Choroid plexus epithelial cell (primary cell): ENCODE measurements around the gene C10orf95.
A peak's percentile ranks its signal among the peaks of the same experiment; 100 is the strongest.
"Not testable (repeated sequence)": the region's sequence is repeated elsewhere in the genome, so short reads cannot be mapped to it uniquely, and the experiment has no call there.

Experiments
- DNase-seq: peaks from one replicate; pipeline ENCODE4 v3.0.0-alpha.2; 2010; ENCODE audit warnings: low read depth
- H3K4me3 ChIP-seq: 2 replicates; pipeline ENCODE4 v1.5.1; 2011; ENCODE audit warnings: low read depth, mild to moderate bottlenecking, control low read depth, low read length, moderate library complexity
- TF ChIP-seq, protein P1 (sequence below): conservative IDR thresholded peaks from 2 replicates; pipeline ENCODE4 v1.5.1; 2011; ENCODE audit warnings: low read depth, mild to moderate bottlenecking, control low read depth, inconsistent platforms, low read length, moderate library complexity

C10orf95 gene

GRCh38 chr10:102451105-102451969 lies at the start of gene C10orf95:
C10orf95 (minus strand) TSS chr10:102451543; CDS start chr10:102451093, 450 bp downstream.
- H3K4me3 ChIP-seq: peak within 1 kb of the TSS; percentile 75
- TF ChIP-seq, protein P1, sequence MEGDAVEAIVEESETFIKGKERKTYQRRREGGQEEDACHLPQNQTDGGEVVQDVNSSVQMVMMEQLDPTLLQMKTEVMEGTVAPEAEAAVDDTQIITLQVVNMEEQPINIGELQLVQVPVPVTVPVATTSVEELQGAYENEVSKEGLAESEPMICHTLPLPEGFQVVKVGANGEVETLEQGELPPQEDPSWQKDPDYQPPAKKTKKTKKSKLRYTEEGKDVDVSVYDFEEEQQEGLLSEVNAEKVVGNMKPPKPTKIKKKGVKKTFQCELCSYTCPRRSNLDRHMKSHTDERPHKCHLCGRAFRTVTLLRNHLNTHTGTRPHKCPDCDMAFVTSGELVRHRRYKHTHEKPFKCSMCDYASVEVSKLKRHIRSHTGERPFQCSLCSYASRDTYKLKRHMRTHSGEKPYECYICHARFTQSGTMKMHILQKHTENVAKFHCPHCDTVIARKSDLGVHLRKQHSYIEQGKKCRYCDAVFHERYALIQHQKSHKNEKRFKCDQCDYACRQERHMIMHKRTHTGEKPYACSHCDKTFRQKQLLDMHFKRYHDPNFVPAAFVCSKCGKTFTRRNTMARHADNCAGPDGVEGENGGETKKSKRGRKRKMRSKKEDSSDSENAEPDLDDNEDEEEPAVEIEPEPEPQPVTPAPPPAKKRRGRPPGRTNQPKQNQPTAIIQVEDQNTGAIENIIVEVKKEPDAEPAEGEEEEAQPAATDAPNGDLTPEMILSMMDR: no peak
- DNase-seq: no peak

GRCh38 chr10:102500686-102501085 lies 49.3 kb upstream of the C10orf95 start:
- H3K4me3 ChIP-seq, DNase-seq: not testable (repeated sequence)

DNA sequence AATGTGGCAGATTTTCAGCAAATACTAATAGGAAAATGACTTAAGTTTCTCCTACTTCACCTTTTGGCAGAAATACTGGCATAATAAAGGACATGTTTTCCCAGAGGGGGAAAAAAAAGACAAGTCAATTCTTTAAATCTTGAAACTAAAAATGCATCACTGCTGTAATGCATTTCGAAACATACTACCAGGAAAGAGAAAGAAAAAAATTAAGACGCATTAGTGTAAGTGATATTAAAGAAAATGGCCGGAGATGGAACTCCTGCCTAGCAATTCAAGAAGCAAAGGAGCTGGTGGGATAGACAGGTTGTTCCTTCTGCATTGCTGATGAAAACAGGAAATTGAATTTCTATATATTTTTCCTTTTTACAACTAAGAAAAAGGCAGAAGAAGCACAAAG lies 48.0 kb upstream of the C10orf95 start:
- no peak overlapping the region for H3K4me3 ChIP-seq
- DNase-seq: no peak
- TF ChIP-seq, protein P1: no peak

DNA sequence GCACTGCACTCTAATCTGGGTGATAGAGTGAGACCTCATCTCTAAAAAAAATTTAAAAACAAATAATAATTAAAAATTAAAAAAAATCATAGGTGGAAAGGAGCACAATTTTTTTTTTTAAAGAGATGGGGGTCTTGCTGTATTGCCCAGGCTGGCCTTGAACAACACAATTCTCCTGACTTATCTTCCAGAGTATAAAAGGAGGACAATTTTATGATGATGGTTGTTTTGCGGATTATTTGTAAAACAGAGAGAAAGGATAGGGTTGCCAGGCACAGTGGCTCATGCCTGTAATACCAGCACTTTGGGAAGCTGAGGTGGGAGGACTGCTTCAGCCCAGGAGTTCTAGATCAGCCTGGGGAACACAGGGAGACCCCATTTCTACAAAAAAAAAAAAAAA lies 46.2 kb upstream of the C10orf95 start:
- TF ChIP-seq, protein P1: no peak
- no peak overlapping the region for H3K4me3 ChIP-seq
- DNase-seq: no peak

- DNase-seq: no peak
- TF ChIP-seq, protein P1: no peak
- no peak overlapping the region for H3K4me3 ChIP-seq
Observed at GRCh38 chr10:102493771-102494170, 42.4 kb upstream of the C10orf95 start.

- TF ChIP-seq, protein P1: no peak
- no peak overlapping the region for H3K4me3 ChIP-seq
- DNase-seq: no peak
Observed at GRCh38 chr10:102492983-102493382, 41.6 kb upstream of the C10orf95 start.

DNA sequence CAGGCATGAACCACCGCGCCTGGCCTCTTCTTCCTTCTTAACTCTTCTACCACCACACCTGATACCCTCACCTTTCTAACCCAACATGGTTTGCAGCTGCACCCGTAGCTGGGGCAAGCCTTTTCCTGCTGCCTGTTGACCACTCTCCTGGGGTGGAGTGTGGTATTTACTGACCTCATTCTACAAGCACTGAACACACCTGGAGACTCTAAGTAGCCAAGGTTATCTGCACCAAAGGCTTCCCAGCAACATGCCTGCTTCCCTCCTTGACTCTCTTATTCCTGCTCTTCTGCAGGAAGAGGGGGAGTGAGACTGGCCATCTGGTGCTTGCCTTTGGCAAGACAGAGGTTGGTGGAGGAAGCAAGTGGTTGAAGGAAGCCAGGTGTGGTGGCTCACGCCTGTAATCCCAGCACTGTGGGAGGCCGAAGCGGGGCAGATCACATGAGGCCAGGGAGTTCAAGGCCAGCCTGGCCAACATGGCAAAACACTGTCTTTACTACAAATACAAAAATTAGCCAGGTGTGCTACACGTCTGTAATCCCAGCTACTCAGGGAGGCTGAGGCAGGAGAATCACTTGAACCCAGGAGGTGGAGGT lies 41.1 kb upstream of the C10orf95 start:
- H3K4me3 ChIP-seq: no peak overlapping the region
- TF ChIP-seq, protein P1: no peak
- DNase-seq: no peak
